ENCODE results near the gene RNLS.
"Not testable (repeated sequence)": the region's sequence is repeated elsewhere in the genome, so short reads cannot be mapped to it uniquely, and the experiment has no call there.

Gene RNLS

DNA sequence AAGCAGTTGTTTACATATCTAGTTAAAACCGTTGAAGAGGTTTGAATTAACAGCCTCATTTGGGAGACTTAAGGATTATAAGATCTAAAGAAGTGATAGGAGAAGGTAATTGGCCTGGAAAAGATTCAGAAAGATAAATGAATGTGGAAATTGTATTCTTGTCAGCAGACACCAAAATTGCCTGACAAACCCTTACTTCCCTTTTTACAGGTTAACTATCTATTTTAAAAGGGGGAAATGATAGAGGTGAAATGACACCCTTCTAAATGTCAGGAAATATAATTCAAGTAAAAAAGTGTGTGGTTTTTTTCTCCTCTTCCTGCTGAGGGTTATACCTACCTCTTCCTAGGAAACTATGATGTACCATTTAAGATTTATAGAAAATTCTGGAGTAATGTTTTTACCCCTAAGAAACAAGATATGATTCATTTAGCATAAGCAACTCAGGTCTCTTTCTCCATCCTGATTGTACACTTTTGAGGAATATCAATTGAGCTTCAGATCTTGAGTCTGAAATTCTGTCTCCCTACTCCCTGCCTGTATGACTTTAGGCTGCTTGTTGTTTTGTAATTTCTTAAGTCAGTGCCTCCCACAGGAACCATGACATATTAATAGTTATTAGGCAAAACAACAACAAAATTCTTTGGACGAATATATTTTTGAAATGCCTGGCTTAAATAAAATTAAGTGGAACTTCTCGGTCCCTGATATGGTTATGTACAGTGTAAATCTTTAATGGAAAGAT lies 250.4 kb downstream of the RNLS start:
- no peak for DNase-seq

DNA sequence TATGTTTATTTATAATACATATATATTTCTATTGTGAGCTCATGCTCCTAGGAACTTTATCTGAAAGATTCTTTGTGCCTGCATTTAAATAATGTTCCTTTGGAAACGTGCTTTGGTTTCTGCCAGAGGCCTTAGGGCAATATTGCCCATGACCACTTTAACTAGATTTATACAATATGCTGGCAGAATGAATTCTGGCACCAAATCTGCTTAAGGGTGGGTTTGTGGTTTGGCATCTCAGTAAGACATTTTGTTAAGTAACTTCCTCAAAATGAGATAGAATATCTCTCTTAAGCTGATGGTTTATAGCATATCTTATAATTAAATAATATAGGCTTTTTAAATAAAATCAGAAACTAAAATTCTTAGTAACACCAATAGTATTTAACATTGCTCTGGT lies 252.9 kb downstream of the RNLS start:
- DNase-seq, result no peak

DNA sequence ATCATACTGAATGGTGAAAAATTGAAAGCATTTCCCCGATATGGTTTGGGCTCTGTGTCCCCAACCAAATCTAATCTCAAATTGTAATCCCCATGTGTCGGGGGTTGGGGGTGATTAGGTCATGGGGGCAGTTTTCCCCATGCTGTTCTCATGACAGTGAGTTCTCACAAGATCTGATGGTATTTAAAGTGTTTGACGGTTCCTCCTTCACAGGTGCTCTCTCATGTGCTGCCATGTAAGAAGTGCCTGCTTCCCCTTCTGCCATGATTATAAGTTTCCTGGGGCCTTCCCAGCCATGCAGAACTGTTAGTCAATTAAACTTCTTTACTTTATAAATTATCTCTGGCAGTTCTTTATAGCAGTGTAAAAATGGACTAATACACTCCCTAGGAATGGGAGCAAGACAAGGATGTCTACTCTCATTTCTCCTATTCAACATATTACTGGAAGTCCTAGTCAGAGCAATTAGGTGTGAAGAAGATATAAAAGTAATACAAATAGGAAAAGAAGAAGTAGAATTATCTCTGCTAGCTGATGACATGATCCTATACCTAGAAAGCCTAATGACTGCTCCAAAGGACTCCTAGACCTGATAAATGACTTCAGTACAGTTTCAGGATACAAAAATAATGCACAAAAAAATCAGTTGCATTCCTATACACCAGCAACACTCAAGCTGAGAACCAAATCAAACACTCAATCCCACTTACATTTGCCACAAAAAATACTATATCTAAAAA lies 260.6 kb downstream of the RNLS start:
- DNase-seq, result no peak

DNA sequence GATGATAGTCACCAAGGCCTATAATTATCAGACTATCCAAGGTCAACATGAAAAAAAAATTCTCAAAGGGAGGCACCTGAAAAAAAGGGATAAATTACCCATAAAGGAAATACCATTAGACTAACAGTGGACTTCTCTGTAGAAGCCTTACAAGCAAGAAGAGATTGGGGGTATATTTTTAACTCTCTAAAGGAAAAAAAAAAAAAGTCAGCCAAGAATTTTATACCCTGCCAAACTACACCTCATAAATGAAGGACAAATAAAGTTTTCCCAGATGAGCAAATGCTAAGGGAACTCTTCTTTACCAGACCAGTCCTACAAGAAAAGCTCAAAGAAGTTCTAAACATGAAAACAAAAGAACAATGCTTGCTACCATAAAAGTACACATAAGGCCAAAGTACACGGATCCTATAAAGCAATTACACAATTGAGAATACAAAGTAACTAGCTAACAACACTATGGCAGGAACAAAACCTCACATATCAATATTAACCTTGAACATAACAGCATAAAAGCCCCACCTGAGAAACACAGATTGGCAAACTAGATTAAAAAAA lies 263.1 kb downstream of the RNLS start:
- DNase-seq, result no peak

DNA sequence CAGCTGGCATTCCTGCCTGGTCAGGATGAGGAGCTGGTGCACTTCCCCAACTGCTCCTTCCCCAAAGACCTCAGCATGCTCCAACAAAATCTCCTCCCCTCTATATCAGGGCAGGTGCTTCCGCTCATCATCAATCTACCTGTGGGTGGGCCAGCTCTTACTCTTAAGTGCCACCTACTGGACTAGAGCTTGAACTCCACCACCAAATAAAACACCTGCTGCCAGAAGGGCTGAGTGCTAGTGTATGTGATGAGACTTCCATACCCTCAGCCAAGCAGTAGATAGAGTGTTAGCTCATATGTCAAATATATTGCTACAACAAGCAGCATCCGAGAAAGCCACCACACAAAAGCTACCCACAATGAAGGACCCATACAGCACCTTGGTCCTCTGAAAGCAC lies 264.3 kb downstream of the RNLS start:
- no peak for DNase-seq

DNA sequence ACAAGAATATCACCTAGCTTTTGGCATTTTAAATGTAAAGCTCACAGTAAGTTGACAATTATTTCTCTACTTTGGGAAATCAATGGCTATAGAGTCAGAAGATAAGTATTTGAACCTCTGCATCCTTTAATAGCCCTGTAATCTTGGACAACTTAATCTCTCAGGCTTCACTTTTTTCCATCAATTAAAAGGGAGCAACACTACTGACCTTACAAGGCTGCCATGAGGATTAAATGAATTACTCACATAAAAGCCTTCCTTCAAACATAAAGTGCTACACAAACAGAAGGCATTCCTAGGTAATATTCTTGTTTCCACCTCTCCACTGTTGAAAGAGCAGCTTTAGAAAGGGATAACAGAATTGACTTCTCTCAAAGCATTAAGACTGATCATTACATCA lies 266.0 kb downstream of the RNLS start:
- no peak for DNase-seq

DNA sequence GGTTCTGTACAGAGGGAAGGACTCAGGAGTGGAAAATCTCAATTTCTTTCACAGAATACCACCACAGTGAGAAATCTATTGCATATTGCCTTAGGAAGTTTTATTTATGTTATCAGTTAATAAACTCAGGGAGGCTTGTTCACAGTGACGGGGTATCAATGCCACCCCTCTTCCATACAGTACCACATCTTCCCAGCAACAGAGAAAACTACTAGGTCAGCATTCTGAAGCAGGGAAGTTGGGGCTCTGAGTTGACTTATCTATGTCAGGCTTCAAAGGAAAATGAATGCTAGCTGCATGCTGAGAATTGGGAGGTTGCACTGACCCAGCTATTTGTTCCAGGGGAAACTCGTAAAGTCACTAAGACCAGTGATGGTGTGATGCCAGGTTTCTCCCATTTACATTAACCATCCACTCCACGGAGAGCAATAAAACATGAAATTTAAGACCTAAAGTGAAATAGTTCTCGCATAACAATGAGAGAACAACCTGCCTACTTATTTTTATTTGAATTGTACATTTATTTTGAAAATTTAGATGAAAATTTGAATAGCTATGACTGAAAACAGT lies 266.7 kb downstream of the RNLS start:
- no peak for DNase-seq

DNA sequence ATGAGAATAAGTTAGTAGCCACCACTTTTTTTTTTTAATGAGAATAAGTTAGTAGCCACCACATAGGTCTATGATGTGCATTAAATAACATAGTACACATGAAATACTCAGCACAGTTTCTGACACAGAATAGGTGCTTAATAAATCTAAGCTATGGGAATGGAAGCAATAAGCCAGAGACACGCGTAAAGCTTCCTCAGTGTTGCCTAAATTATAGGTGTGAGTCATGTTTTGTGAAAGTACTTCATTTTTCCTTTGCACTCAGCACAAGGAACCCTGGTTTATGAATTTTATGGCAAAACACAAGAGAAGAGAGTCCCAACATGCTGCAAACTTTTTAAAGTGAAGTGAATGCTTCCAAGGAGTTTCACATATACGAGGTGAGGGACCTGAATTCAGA lies 267.4 kb downstream of the RNLS start:
- DNase-seq, result peak; percentile 7

DNA sequence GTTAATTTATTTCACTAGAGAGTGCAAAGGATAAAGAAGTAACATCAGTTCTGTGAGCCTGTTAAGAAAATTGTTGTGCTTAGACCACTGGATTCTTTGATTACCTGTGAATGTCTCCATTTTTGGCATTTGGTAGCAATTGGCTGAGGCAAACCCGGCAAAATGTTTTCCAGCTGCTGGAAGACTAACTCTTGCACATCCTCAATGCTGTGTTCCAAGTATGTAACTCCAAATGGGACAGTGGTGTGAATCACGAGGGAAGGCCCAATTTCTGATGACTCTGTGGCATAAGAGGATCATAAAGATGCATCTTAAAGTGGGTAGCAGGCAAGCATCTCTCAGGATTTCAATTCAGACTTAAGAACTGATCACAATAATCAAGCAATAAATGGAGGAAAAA lies 268.8 kb downstream of the RNLS start:
- DNase-seq, result no peak

DNA sequence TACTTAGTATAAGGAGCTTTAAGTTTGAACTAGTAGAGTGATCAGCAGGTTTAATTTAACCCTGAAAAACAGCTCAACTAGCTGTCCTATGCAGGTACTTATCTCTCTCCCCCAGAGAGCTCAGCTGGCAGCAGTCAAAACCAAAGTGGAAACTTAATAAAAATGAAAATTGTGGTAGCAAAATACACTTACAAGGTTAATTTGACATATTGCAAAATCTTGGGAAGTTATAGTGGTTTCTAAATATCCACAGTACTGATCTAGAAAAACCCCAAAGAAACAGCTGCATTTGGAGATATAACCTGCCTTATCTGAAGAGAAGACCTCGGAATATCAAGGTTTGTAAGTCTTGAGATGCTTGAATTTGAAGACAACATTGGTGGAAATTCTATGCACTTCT lies 269.2 kb downstream of the RNLS start:
- DNase-seq, result no peak

DNA sequence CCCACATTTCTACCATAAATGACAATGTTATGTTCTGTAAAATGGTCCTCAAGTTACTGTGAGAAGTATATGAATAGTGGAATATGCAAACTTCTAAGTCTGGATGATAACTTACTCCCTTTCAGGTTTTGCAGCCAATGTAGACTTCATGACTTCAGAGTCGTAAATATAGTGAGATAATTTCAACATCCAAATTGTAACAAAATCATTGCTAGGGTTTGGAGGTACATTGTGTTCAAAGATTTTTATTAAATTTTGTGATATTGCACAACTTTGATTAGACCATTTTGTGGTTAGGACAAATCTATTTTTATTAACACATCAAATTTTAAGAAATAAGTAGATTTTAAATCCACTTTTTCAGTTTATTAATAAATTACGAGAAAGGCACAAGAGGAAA lies 270.3 kb downstream of the RNLS start:
- DNase-seq, result no peak

DNA sequence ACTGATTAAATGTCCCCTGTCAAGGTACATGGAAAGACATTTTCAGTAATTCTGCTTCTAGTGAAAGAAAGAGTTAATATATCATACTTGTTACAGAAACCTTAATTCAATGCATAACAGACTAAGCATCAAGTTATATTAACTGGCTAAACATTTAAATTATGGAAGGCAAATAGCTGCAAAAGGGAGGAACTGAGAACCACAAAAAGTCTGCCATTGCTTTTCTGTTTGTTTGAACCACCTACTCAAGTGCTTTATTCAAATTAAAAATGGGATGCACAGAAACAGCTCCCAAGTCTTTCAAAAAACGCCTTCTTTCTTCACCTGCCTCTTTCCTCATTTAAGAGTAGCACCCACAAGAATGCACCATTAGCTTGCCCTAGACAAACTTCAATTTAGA lies 271.9 kb downstream of the RNLS start:
- no peak for DNase-seq

DNA sequence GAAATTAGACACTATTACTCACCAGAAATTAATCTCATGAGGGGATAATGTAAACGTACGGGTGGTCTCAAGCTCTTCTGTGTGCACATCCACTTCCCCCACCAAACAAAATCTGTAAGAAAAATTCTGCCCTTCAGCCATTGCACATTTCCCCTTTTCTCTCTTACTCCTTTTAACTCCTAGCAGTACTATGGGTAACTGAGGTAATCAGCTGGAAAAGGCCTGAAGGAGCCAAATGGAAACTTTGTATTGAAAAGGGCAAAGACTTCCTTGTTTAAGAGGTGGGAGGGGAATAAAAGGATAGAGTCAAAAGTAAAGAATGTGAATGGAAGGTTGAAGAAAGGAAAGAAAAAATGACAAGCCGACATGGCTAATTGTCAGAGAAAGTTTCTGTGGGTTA lies 273.8 kb downstream of the RNLS start:
- DNase-seq, result no peak

DNA sequence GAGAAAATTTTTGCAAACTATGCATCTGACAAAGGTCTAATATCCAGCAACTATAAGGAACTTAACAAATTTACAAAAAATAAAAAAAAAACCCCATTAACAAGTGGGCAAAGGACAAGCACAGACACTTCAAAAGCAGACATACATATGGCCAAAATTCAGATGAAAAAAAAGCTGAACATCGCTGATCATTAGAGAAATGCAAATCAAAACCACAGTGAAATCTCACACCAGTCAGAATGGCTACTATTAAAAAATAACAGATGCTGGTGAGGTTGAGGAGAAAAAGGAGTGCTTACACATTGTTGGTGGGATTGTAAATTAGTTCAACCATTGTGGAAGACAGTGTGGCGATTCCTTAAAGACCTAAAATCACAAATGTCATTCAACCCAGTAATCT lies 274.8 kb downstream of the RNLS start:
- DNase-seq, result not testable (repeated sequence)

DNA sequence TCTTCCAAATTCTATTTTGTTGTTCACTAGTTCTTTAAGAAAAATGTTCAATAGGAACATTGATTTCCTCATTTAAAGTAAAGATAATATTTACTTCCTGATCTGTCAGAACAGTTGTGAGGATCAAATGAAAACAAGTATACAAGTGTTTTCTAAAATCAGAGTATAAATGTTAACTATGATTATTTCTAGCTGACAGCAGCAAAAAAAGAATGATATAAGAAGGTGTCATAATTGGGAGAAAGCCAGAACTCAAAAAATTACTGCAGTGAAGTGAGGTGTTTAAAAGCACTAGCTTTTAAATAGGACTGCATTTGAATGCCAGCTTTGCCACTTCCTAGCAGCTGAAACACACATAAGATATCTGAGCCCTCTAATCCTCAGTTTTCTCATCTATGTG lies 283.3 kb downstream of the RNLS start:
- DNase-seq, result no peak

DNA sequence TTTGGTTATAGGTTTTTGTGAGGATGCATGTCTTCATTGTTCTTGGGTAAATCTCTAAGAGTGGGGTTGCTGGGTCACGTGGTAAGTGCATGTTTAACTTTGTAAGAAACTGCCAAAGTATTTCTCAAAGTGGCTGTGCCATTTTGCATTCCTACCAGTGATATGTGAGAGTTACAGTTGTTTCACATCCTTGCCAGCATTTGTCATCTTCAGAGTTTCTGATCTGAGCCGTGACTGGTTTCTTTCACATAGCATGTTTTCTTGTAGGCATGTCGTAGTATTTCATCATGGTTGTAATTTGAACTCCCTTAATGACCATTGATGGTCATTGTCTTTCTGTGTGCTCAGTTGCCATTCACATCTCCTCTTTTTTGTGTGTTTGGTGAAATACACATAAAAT lies 286.0 kb downstream of the RNLS start:
- peak; percentile 9 for DNase-seq

DNA sequence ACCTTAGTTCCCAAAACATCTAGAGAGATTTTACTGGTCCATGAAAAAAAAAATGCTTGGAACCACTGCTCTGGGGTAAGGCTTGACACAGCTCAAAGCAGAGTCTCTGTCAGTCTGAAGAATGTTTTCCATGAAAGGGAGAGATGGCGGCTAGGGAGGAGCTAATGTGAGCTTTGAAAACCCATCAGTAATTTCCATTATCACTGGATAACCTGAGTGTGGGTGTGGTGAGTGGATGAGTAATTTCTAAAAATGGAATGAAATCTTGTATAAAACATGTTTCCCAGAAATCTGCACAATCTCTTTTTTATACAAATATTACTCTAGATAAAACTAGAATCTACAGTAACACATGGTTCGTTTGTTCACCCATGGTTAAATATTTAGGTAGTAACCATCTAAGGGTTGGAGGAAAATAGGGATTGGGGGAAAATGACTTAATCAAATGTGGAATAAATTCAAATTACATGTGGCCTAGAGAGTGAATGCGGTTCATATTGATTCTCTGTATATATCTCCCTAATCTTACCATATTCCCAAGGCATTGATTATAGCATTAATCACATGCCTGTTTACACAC lies 289.4 kb downstream of the RNLS start:
- no peak for DNase-seq

DNA sequence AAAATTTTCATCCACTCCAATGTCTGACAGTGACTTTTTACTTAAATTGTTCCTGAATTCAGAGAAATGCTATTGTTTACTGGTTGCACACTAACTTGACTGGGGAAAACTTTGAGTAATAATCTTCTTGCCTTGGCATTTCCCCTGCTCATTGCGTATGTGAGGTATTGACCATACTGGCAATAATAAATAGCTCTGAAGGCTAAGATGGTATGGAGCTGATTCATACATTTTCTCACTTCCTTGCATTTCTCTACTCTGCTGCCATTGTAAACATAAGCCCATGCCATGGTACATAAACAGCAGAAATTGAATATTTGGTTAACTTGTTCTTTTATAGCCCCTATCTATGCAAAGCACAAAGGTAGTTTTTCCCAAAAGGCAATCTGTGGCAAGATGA lies 290.0 kb downstream of the RNLS start:
- DNase-seq, result peak; percentile 22

DNA sequence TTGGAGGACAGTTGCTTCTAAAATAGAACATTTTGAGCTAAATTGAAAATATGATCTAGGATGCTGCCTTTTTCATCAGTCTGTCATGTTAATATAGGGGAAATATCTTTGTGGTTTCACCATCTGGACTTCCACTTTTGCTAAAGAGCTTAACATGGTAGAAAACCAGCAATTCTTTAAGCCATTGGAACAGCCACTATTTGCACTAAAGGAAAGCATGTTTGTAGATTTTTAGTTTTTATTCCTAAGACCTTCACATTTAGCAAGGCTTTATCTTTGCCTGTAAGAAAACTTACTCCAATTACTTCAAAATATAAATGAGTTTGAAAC lies 291.0 kb downstream of the RNLS start:
- DNase-seq, result no peak

DNA sequence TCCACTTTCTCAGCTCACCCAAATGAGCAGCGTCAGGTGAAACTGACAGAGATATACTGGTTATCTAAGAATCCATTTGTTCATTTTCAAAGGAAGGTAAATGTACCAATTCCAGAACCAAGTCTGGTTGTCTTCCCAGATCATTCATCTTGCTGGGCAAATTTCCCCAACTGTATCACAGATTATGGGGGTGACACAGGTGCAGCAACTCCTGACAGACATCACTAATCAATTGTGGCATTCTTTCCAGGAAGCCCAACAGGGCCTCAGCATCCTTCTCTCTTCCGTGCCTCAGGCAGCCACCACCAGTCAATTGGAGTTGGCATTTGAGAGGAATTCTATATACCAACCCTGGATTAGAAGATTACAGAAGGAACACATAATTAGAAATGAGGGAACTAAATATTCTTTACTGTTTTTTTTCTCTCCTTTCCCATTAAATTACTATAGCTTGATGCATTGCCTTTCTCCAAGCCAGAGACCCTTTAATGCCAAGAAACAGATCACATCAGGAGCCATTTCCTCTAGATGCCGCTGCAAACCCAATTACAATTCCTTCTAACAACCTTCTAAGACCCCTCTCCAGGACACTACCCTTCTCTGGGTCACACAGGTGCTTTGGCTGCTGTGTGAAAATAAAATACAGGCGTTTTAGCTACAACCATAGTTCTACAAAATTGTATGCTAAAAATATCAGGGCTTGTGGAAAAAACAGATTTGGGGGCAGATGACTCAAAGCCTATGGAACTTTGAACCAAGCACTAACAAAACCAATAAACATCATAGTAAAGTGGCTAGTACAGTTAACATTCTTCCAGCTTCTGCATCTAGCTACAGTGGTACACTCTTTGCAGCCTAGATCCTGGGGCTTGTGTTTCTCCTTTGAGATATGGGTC lies 291.6 kb downstream of the RNLS start:
- DNase-seq, result no peak

DNA sequence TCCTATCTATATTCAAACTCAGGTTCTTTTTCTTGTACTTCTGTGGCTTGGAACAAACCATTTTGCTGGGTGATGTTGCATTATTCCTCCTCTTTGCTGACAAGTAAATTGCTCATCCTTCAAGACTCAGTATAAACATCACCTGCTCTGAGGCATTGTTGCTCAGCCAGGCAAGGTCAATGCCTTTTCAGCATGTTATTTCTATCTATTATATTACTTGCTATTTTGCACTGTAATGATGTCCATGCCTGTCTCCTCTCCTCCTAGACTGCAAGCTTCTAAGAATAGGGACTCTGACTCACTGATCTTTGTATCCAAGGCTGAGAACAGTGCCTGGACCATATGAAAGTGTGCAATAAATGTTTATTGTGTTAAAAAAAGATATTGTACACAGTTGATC lies 293.8 kb downstream of the RNLS start:
- no peak for DNase-seq

DNA sequence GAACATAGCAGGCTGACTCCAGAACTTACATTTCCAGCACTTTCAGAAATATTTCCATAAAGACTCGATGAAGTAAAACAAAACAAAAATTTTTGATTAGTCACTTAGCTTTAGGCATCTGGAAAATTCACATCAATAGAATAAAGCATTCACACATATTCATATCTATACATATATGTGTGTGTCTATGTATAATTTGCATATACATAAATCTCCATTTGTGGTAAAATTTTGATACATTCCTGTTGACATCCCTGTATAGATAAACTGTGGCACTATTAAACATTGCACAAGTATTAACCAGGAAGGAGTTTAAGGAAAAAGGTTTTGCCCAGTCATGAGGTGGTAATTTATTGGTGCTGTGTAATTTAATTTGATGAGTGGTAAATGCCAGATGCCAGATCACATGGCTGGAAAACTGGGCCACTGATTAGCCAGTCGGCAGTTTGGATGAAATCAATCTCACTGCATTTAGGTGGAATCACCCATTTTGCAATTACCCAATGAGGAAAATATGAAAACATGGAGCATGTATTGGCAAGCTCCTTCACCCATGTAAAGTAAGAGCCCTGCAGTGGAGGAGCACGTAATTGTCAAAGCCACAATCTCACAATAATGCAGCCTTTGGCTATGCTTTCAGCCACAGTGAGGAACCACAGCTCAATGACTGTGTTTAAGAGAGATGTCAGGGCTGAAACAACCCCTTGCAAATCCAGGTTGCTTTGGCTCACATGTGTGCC lies 294.6 kb downstream of the RNLS start:
- peak; percentile 10 for DNase-seq

Data from fibroblast of skin of right biceps (primary cell).